Endometrial microvascular endothelial cells (primary cell): ENCODE measurements around the gene SPOCK1. TPM values are rescaled to one million over a fixed set of nuclear protein-coding genes. Genes with fewer than 3 reads are reported as not detected.

ENCODE experiments used
- in situ Hi-C: cut with HindIII; loops from 2 replicates; pipeline ENCODE4 v1.10.0; 2017; ENCODE audit warnings: low sequenced_read_pairs, low pct_unique_long_range_greater_than_20kb; ENCODE audit errors: inconsistent ontology term
- total RNA-seq: library from RNA; depleted of rRNA; stranded (reverse); fragments of >200 nt; gene quantifications from one replicate; pipeline ENCODE4 v1.2.3, GENCODE V29; 2015; ENCODE audit errors: inconsistent ontology term

The SPOCK1 gene
- total RNA-seq, 1 donor from 2014 or later: 8.7 TPM

DNA sequence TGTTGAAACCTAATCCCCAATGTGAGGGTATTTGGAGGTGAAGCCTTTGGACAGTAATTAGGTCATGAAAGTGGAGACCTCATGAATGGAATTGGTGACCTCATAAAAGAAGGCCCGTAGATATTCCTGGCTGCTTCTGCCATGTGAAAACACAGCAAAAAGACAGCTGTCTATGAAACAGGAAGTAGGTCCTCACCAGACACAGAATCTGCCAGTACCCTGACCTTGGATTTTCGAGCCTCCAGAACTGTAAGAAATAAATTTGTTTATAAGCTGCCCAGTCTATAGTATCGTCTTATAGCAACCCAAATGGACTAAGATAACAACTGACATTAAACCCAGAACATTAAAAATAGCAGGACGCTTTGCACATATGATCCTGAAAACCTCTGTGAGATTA is 371.1 kb downstream of the SPOCK1 start:
- in situ Hi-C loops: no loop called here

DNA sequence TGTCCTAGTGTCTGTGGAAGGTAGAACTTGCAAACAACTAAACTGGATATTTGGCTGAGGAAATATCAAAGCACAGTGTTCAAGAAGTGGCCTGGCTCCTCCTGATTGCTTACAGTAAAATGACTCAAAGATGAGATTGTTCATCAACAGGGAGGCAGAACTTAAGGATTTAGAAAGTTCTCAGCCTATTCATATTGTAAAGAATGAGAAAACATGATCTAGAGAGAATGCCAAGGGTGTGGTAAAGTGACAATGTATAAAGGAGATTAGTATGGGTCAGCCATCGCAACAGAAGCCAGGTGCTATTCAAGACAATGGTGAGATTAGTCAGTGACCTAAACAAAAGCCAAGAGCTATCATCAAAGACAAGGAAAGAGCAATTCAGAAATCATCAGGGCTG is 372.3 kb downstream of the SPOCK1 start:
- in situ Hi-C loops: no loop called here

DNA sequence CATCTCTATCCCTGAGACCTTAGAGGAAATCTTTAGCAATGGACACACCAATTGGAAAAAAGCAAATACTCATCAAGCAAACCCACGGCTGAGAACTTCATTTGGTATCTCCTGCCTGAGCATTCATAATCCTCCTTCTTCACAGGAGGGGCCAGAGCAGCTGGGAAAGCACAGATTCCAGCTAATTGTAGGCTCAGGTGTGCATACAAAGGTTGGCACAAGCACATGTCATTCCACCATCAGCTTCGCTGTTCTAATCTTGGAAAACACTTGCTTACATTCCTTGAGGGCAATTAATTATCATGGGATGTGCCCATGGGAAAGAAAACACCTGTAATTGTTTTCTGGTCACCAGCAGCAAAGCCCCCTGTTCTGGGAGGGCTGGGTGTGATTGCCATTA is 376.6 kb downstream of the SPOCK1 start:
- in situ Hi-C loops: no loop called here

DNA sequence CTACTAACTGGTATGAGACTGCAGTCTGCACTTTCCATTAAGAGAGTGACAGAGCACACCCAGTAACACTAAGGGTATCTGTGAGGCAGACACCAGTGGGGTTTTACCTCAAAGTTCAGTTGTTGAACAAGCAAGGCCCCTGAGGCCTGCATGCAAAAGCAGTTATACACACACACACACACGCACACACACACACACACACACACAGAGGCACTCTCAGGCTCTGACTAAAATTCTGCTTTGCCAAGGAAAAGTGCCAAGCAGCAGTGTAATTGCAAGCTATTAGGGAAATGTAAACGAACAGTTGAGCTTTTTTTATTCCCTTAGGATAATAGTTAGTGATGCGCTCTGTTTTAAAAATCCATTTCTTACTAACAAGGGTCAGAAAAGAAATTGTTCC is 377.1 kb downstream of the SPOCK1 start:
- in situ Hi-C loops: no loop called here

GRCh38 chr5:137119321-137119720 is 379.8 kb downstream of the SPOCK1 start:
- in situ Hi-C loops: no loop called here

DNA sequence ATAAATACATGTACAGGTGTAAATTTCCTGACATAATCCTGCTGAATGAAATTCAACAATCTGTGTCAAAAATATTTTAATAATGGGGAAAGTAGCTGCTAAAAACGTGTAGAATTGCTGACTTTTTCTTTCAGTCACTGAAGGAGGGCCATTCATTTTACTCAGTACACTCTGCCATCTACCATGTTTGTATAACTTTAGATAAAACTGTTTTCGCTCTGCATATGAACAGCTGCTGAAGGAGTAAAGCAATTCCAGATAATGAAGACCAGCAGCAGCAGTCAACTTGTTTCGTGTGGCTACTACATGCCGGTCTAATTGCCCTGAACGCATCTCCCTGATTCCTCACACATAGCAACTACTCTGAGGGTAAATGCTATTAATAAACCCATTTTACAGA is 380.5 kb downstream of the SPOCK1 start:
- in situ Hi-C loops: no loop called here

DNA sequence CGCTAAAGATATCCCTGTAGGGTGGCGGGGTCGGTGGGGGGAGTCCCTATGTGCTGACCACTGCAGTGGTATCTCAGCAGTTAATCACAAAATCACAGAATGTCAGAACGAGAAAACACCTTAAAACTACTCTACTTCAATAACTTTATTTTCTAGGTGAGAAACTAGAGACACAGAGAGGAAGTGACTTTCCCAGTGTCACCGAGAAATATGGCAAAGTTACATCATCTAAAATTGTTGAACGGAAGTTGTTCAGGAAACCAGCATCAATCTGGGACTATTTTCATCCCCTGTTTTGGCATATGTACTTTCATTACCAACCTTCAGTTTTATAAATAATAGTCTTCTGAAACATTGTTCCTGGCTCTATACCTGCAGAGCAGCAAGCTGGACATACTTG is 384.0 kb downstream of the SPOCK1 start:
- in situ Hi-C loops: no loop called here

GRCh38 chr5:137114529-137114928 is 384.6 kb downstream of the SPOCK1 start:
- in situ Hi-C loops: no loop called here

DNA sequence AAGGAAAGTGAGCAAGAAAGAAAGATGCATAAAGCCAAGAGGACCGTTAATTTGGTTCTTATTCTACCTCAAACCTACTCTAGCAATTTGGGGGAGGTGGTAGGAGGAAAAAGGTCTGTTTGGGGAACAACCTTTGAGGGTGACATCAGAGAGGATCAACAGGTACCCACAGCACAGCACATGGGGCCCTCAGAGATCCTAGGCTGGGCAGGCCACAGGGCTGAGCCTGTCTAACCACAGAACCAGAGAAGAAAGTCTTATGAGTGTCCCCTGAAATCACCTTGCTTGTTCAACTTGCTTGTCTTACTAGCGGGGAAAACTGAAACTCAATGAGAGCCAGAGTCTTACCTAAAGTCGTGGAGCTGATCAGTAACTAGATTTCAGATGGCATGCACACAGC is 385.2 kb downstream of the SPOCK1 start:
- in situ Hi-C loops: no loop called here

DNA sequence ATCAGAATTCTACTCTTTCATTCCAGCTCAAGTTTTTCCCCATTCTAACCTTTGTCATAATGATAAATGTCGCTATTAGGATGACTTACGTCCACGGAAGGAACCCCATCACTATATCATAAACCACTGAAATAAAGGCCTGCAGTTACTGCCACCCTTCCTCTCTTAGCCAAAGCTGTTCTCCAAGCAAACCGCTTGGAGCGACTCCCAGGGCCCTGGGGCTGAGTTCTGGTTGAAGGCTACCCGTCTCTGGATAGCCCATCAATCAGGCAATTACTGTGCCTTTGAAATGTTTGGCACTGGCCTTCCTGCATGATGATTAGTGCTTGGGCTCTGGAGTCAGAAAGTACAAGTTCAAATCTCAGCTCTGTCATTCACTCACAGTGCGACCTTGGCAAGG is 386.0 kb downstream of the SPOCK1 start:
- in situ Hi-C loops: no loop called here

- in situ Hi-C loops: no loop called here
These were observed 393.6 kb downstream of the SPOCK1 start for GRCh38 chr5:137105351-137106035.

DNA sequence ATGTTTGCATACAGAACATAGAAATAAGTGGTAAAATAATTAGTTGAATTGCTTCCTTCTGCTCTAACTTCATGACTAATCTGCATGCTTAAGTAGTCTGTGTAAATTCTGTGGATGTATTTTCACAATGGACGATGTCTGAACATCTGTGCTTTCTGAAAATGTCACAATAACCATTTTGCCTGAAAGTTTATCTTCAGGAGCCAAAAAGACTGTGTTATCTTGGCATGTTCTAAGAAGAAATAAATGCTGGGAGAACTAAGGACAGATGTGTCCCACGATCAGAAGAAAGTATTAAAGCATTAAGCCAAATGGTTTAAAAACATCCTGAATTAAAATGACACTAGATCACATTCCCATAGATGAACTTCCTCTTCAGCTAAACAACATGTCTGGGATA is 397.6 kb downstream of the SPOCK1 start:
- in situ Hi-C loops: no loop called here

DNA sequence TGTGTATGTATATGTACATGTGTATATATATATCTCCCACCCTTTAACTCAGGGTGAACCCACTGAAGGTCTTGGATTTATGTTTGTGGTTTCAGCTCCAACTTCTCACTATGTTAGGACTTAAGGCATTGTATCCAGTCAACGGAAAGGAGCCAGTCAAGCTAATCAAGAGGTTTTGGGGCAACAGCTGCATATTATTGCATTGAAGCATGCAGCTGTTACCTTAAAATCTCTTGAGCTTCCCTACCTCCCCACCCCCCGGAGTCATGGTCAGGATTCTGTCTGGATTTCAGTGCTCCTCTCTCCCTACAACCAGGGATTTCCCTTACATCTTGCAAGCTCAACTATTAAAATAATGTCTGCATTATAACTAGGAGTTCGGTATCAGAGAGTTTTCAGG is 399.5 kb downstream of the SPOCK1 start:
- in situ Hi-C loops: no loop called here

DNA sequence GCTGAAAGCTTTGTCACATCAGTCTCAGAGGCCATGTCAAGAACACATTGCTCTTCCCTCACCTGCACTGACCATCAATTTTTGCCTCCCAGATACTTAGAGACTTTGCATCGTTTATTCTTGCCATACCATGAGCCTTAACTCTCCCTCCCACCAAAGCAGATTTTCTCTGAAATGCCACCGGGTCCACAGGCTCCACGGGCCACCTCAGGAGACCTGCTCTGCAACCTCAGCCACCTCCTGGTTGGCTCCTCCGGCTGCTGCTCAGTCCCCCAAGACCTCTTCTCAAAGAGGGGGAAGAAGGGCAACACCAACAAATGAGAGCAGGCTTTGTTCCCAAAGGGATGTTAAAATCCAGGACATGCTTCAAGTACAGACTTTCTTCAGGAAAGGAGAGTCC is 400.5 kb downstream of the SPOCK1 start:
- in situ Hi-C loops: no loop called here

DNA sequence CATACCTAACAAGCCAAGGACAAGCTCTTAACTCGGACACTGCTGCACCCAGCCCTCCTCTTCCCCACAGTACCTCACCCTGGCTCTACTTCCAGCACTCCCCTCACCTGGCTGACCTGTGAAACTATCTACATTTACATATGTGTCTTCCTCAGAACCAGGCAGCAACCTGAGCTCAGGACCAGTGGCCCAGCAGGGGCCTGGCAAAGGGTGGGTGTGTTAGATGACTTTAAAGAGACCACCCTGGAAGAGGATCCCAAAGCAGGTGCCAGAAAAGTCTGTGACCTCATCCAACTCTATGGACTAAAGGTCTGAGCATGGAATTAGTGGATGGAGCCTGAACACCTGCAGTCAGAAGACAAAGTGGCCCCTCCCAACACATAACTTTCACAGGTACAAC is 400.9 kb downstream of the SPOCK1 start:
- in situ Hi-C loops: no loop called here

- in situ Hi-C loops: no loop called here
These were observed 401.9 kb downstream of the SPOCK1 start for GRCh38 chr5:137097203-137097602.

DNA sequence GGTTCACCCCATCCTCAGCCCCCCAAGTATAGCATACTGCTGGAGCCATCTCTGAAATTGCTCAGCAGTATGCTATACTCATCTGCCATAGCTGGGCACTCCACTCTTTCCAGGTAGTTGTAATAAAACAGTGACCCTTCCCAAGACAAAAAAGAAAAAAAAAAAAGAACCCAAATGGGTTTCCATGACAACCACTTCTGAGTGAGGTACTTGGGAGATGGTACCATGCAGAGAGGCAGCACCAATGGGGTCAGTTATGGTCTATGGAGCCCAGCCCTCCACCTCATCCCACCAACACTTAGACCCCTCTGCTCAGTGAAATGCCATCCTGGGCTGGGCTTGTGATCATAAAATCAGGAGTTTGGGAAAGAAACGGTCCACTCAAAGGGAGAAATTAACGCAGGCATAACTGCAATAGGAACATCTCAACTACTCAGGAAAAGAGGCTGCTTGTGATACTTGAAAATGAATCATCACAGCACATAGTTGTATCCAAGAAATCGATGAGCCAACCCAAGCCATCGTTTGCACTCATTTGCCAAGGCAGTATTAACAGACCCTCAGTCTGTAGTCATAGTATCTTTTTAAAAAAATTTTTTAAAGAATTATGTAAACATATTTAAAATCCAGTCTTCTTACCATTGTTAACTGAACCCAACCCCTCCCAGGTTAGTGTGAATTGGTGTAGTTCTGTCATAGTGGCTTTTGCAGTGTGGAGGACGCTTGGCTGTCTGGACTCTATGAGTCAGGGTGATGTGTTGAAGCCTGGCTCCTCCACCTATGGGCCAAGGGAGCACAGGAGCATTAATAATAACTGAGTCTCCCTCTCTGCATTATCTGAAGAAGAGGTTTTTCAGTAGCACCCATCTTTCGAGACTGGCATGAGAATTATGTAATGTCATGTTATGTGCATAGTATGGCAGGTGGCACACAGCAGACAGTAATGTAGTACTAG is 402.7 kb downstream of the SPOCK1 start:
- in situ Hi-C loops: no loop called here

DNA sequence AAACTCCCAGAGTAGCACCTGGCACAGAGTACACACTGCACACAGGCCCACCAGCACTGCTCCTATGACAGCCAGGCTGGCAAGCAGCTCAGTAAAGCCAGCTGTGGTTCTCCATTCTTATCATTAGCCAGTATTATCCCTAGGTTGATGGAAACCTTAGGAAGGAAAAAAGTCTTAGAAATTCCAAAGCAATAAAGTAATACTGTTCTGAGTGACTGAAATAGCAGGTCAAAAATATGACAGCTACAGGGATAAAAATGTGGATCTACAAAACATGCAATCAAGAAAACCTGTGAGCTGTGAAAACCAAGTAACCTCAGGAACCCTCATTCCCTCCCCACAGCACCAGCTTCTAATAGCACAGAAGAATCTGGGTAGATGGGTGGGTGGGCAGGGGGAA is 403.5 kb downstream of the SPOCK1 start:
- in situ Hi-C loops: no loop called here

DNA sequence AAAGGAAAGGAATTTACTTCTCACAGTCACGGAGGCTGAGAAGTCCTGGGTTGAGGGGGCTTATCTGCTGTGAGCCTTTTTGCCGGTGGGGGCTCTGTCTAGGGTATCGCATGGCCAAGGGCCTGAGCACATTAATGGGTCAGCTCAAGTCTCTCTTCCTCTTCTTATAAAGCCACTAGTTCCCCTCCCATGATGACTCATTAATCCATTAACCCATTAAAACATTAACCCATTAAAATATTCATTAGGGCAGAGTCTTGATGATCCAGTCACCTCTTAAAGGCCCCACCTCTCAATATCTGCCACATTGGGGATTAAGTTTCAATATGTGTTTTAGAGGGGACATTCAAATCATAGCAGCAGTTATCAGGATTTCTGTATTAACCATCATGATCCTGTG is 406.3 kb downstream of the SPOCK1 start:
- in situ Hi-C loops: no loop called here

DNA sequence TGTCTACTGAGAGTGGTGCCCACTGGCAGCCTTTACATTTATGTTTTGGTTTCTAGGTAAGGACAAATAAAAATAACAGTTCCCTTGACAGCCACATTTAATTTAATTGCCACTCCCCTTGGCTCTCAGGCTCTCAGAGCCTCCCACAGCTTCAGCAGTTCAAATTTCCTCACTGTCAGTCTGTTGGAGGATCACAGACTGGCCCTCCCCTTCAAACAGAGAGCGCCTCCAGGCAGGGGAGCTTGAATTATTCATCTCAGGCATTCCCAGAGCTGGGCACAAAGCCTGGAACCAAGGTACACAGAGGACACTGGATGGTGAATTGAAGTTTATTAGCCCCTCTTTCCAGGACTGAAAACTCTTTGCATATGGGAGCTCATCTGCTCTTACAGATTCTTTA is 407.7 kb downstream of the SPOCK1 start:
- in situ Hi-C loops: no loop called here
